HFF-Myc (cell line): ENCODE results near the gene CELA3A.
A peak's percentile ranks its signal among the peaks of the same experiment; 100 is the strongest.

Experiments used
- DNase-seq: peaks from one replicate; pipeline ENCODE4 v3.0.0-alpha.2; 2011; ENCODE audit warnings: low read depth; ENCODE audit errors: extremely low read depth
- H3K4me3 ChIP-seq: replicated peaks from 2 replicates; pipeline ENCODE4 v1.5.1; 2011; ENCODE audit warnings: low read depth, mild to moderate bottlenecking, control low read depth, low read length
- CTCF ChIP-seq: IDR thresholded peaks from 2 replicates; pipeline ENCODE4 v1.5.1; 2012; ENCODE audit warnings: mild to moderate bottlenecking, low read depth, low read length, control low read depth; ENCODE audit errors: missing control alignments

CELA3A gene

GRCh38 chr1:22053017-22053860 is 51.8 kb downstream of the CELA3A start:
- no peak for TF ChIP-seq CTCF
- DNase-seq = no peak
- peak overlapping the region; percentile 72 for H3K4me3 ChIP-seq

- H3K4me3 ChIP-seq = peak overlapping the region; percentile 72
- DNase-seq = no peak
- no peak for TF ChIP-seq CTCF
Measured at GRCh38 chr1:22053861-22054770, 52.7 kb downstream of the CELA3A start.

- no peak overlapping the region for H3K4me3 ChIP-seq
- no peak for TF ChIP-seq CTCF
- DNase-seq = no peak
Measured at GRCh38 chr1:22055463-22055862, 54.0 kb downstream of the CELA3A start.

GRCh38 chr1:22056043-22056442 is 54.6 kb downstream of the CELA3A start:
- H3K4me3 ChIP-seq = no peak overlapping the region
- TF ChIP-seq CTCF = no peak
- no peak for DNase-seq

- DNase-seq = no peak
- H3K4me3 ChIP-seq = no peak overlapping the region
- TF ChIP-seq CTCF = no peak
Measured at GRCh38 chr1:22056936-22057335, 55.5 kb downstream of the CELA3A start.

GRCh38 chr1:22057861-22058260 is 56.4 kb downstream of the CELA3A start:
- TF ChIP-seq CTCF = no peak
- no peak overlapping the region for H3K4me3 ChIP-seq
- DNase-seq = no peak
